CD4-positive, alpha-beta T cell treated with Interleukin-2 at 100 ng/mL for 4 hours (primary cell): Measurements from ENCODE around the gene PRR29.

ENCODE experiments used
- DNase-seq: peaks from one replicate; pipeline ENCODE4 v3.0.0-alpha.2; 2020; ENCODE audit warnings: low spot score

Gene PRR29

GRCh38 chr17:63998050-63998720 lies at the start of gene PRR29:
TSS of gene PRR29 (plus strand) at chr17:63998351. CDS start at chr17:63998365, 14 bp downstream.
- DNase-seq: peak; percentile 74

- no peak for DNase-seq
These were observed 49.6 kb upstream of the PRR29 start for GRCh38 chr17:63948521-63948920.

GRCh38 chr17:63949576-63950250 lies 48.4 kb upstream of the PRR29 start:
- DNase-seq: no peak

GRCh38 chr17:63950940-63951907 lies 46.9 kb upstream of the PRR29 start:
- peak; percentile 47 for DNase-seq

- peak; percentile 24 for DNase-seq
These were observed 43.6 kb upstream of the PRR29 start for GRCh38 chr17:63954402-63955063.

GRCh38 chr17:63955232-63955631 lies 42.9 kb upstream of the PRR29 start:
- DNase-seq: no peak

GRCh38 chr17:63955791-63956190 lies 42.4 kb upstream of the PRR29 start:
- DNase-seq: no peak

- no peak for DNase-seq
These were observed 41.7 kb upstream of the PRR29 start for GRCh38 chr17:63956296-63956920.

- no peak for DNase-seq
These were observed 38.1 kb upstream of the PRR29 start for GRCh38 chr17:63960006-63960405.

- DNase-seq: no peak
These were observed 37.7 kb upstream of the PRR29 start for GRCh38 chr17:63960430-63960829.

- peak; percentile 12 for DNase-seq
These were observed 36.6 kb upstream of the PRR29 start for GRCh38 chr17:63961355-63962212.

GRCh38 chr17:63962298-63962744 lies 35.8 kb upstream of the PRR29 start:
- no peak for DNase-seq

- no peak for DNase-seq
These were observed 35.0 kb upstream of the PRR29 start for GRCh38 chr17:63963123-63963522.

GRCh38 chr17:63966646-63967264 lies 31.4 kb upstream of the PRR29 start:
- peak; percentile 18 for DNase-seq

- peak; percentile 24 for DNase-seq
These were observed 30.2 kb upstream of the PRR29 start for GRCh38 chr17:63967953-63968352.

GRCh38 chr17:63969278-63969677 lies 28.9 kb upstream of the PRR29 start:
- DNase-seq: no peak

- no peak for DNase-seq
These were observed 25.4 kb upstream of the PRR29 start, which contains the start of gene SCN4A for GRCh38 chr17:63972796-63973195. TSS of gene SCN4A (minus strand) at chr17:63972918. CDS start at chr17:63972841, 77 bp downstream.

- DNase-seq: no peak
These were observed 24.9 kb upstream of the PRR29 start for GRCh38 chr17:63973247-63973646.

- DNase-seq: no peak
These were observed 24.1 kb upstream of the PRR29 start for GRCh38 chr17:63973930-63974593.
